Measurements from ENCODE around the gene ROPN1L. TPM values are rescaled to one million over a fixed set of nuclear protein-coding genes. Genes with fewer than 3 reads are reported as not detected.

ROPN1L gene
- 1.00 to 2.9 TPM (median 2.1 TPM) in 5 replicates for total RNA-seq (2022; extraction: Qiagen RNA extraction; ENCODE audit: low read depth)

GRCh38 chr5:10441083-10441991 lies at the start of gene ROPN1L:
Gene ROPN1L, plus strand, starts transcription at chr5:10441879. Its CDS starts 289 bp downstream, at chr5:10442168.

Other genes with a start within 250 kb of the ROPN1L start
- gene ATPSCKMT, start 192.0 kb upstream of the ROPN1L start, total RNA-seq (2022; extraction: Qiagen RNA extraction; ENCODE audit: low read depth), result 12.4 to 17.8 TPM (median 12.8 TPM) in 5 replicates
- 543 to 707 TPM (median 560 TPM) in 5 replicates for gene CCT5, start 191.6 kb upstream of the ROPN1L start, total RNA-seq (2022; extraction: Qiagen RNA extraction; ENCODE audit: low read depth)
- 19.2 to 23.5 TPM (median 22.2 TPM) in 5 replicates for gene CMBL, start 134.0 kb upstream of the ROPN1L start, total RNA-seq (2022; extraction: Qiagen RNA extraction; ENCODE audit: low read depth)
- 56.3 to 83.9 TPM (median 77.3 TPM) in 5 replicates for gene MARCHF6, start 88.2 kb upstream of the ROPN1L start, total RNA-seq (2022; extraction: Qiagen RNA extraction; ENCODE audit: low read depth)
- gene ANKRD33B, start 122.2 kb downstream of the ROPN1L start, total RNA-seq (2022; extraction: Qiagen RNA extraction; ENCODE audit: low read depth), result 11.3 to 13.1 TPM (median 12.2 TPM) in 5 replicates